Spleen (tissue), 11 donors: Measurements from ENCODE around the gene HSPB2. TPM values are rescaled to one million over a fixed set of nuclear protein-coding genes. Genes with fewer than 3 reads are reported as not detected.
A peak's percentile ranks its signal among the peaks of the same experiment; 100 is the strongest.

ENCODE experiments used
- DNase-seq: peaks from one replicate; pipeline ENCODE4 v3.0.0-alpha.2; 2020
- H3K27ac ChIP-seq, 8 donors: fragments of 200-600 bp; sonication (generic) in 7 of 8; 1 replicate in 4 of 8; 2 replicates in 4 of 8; pipeline versions ENCODE4 v1.5.0 to v1.8.0; 2016 to 2021; ENCODE audit warnings: inconsistent platforms in 4 of 8, mild to moderate bottlenecking in 4 of 8, moderate library complexity in 1 of 8
- H3K27me3 ChIP-seq, 7 donors: fragments of 200-600 bp; sonication (generic) in 6 of 7; replicated peaks in 1 of 7; 1 replicate in 4 of 7; 2 replicates in 3 of 7; pipeline versions ENCODE4 v1.5.0 to v1.8.0; 2016 to 2021; ENCODE audit warnings: inconsistent platforms in 3 of 7, mild to moderate bottlenecking in 1 of 7
- H3K36me3 ChIP-seq, 6 donors: fragments of 200-600 bp; sonication (generic) in 5 of 6; 1 replicate in 4 of 6; 2 replicates in 2 of 6; pipeline versions ENCODE4 v1.5.0 to v1.8.0; 2016 to 2021; ENCODE audit warnings: inconsistent platforms in 2 of 6
- H3K4me1 ChIP-seq, 6 donors: fragments of 200-600 bp; sonication (generic) in 5 of 6; 1 replicate in 3 of 6; 2 replicates in 3 of 6; pipeline versions ENCODE4 v1.5.0 to v1.8.0; 2016 to 2021; ENCODE audit warnings: inconsistent platforms in 3 of 6
- H3K4me3 ChIP-seq, 8 donors: fragments of 200-600 bp; sonication (generic) in 7 of 8; 1 replicate in 4 of 8; 2 replicates in 4 of 8; pipeline versions ENCODE4 v1.5.0 to v1.8.0; 2016 to 2021; ENCODE audit warnings: inconsistent platforms in 4 of 8, mild to moderate bottlenecking in 4 of 8, moderate library complexity in 2 of 8
- H3K9me3 ChIP-seq, 8 donors: fragments of 200-600 bp; sonication (generic) in 7 of 8; 1 replicate in 4 of 8; 2 replicates in 4 of 8; pipeline versions ENCODE4 v1.5.0 to v1.8.0; 2016 to 2021; ENCODE audit warnings: inconsistent platforms in 4 of 8
- CTCF ChIP-seq, 11 experiments: fragments of 200-600 bp in 7 of 11; fragments of 450-650 bp in 4 of 11; sonication (generic) in 4 of 11; IDR thresholded peaks in 8 of 11; conservative IDR thresholded peaks in 3 of 11; 1 replicate in 7 of 11; 2 replicates in 4 of 11; pipeline versions ENCODE4 v1.4.0 to v1.8.0; 2016 to 2021; ENCODE audit warnings: antibody characterized with exemption in 11 of 11, inconsistent platforms in 4 of 11, mild to moderate bottlenecking in 1 of 11
- POLR2A ChIP-seq, 3 donors: fragments of 450-650 bp; IDR thresholded peaks; one replicate each; pipeline ENCODE4 v1.5.1; 2017; ENCODE audit warnings: antibody characterized with exemption in 3 of 3, mild to moderate bottlenecking in 1 of 3
- POLR2AphosphoS5 ChIP-seq, 3 donors: sonication (generic); formaldehyde crosslinking; IDR thresholded peaks; one replicate each; pipeline ENCODE4 v1.5.1; 2017; ENCODE audit warnings: antibody characterized with exemption in 3 of 3
- WGBS, 5 donors: extraction: QIAGEN DNeasy Blood & Tissue Kit in 3 of 5; methylation state at CpG; one replicate each; pipeline versions ENCODE4 v1.1.5 to v1.1.7; 2013 to 2018; 5-methylcytosine and 5-hydroxymethylcytosine counted together
- intact Hi-C: fragments of 100-400 bp; cut with DNase I; formaldehyde crosslinking; loops from one replicate; pipeline ENCODE4 v1.15.0; 2023; ENCODE audit warnings: low total_unique reads
- polyA plus RNA-seq, 3 donors: library from polyadenylated mRNA; stranded (reverse); fragments of 200-250 nt; gene quantifications; one replicate each; pipeline ENCODE4 v1.2.1, GENCODE V29; 2013
- total RNA-seq, 7 donors: library from RNA; depleted of rRNA in 3 of 7; stranded (reverse); fragments of >200 nt in 3 of 7; fragmentation: NEBNext Ultra II Directional in 4 of 7; extraction: Animal tissue kit (Norgen Biotek cat#: 25700) in 4 of 7; gene quantifications; one replicate each; pipeline versions ENCODE4 v1.1.0 to v1.2.1, GENCODE V29; 2016 to 2021
- donor health status: healthy with polysubstance abuse.
- donor health status: DM: no; HTN: no; CAD: no; lungs with moderate emphysema.
- donor health status: DM: no; HTN: no; CAD: no.
- donor health status: Bipolar disorder and iron deficiency.
- donor health status: healthy.
- donor health status: DM: no; HTN: no; CAD: no.
- donor health status: DM: yes; HTN: yes; CAD: no.

The HSPB2 gene
- total and polyA plus RNA-seq, 10 donors, result 0.60 to 6.0 (median 1.8) TPM; not detected in 2

- TF ChIP-seq POLR2A (IDR thresholded peaks at IDR 0.05) (no peak), CTCF (IDR thresholded peaks at IDR 0.05 in 8 of 11, conservative IDR thresholded peaks at IDR 0.05 in 3 of 11) (no peak)
- H3K27me3 ChIP-seq, result peaks cover 0 to 4% (median 0%) of the 10 kb centered on the region in 7 donors
- 93 to 100% (median 94%) methylated on average over 1 of the region's 1 CpG for WGBS, 5 donors
- H3K4me3 ChIP-seq, result no peak overlapping the region
- DNase-seq, result no peak
- H3K9me3 ChIP-seq, result no peaks in the 10 kb centered on the region
- intact Hi-C loops, result loop anchor here (10.0 kb wide), 1 partner anchor 50 kb away; no protein-coding TSS in a partner anchor
- H3K4me1 ChIP-seq, result peaks cover 16 to 54% (median 44%) of the 10 kb centered on the region in 6 donors
- no peaks in the 10 kb centered on the region for H3K36me3 ChIP-seq
- no peak overlapping the region for H3K27ac ChIP-seq
These were observed 21.8 kb downstream of the HSPB2 start for GRCh38 chr11:111934306-111934705.

- no peak for DNase-seq
- intact Hi-C loops, result loop anchor here (10.0 kb wide), 1 partner anchor 49 kb away; no protein-coding TSS in a partner anchor
- no peak overlapping the region for H3K4me3 ChIP-seq
These were observed 22.9 kb downstream of the HSPB2 start for GRCh38 chr11:111935317-111936039.

GRCh38 chr11:111936040-111936540 is 23.6 kb downstream of the HSPB2 start:
- peaks cover 0 to 4% (median 0%) of the 10 kb centered on the region in 7 donors for H3K27me3 ChIP-seq
- peaks cover 16 to 54% (median 44%) of the 10 kb centered on the region in 6 donors for H3K4me1 ChIP-seq
- no peak for TF ChIP-seq POLR2AphosphoS5 (IDR thresholded peaks at IDR 0.05)
- TF ChIP-seq CTCF (IDR thresholded peaks at IDR 0.05 in 8 of 11, conservative IDR thresholded peaks at IDR 0.05 in 3 of 11), result no peak
- no peak for TF ChIP-seq POLR2A (IDR thresholded peaks at IDR 0.05)
- no peaks in the 10 kb centered on the region for H3K9me3 ChIP-seq
- intact Hi-C loops, result loop anchor here (10.0 kb wide), 1 partner anchor 49 kb away; no protein-coding TSS in a partner anchor
- peak overlapping the region in 5 of 8 donors; percentile 66 to 84 (median 81) for H3K4me3 ChIP-seq
- 46 to 64% (median 52%) methylated on average over 3 of the region's 3 CpGs for WGBS, 5 donors
- no peaks in the 10 kb centered on the region for H3K36me3 ChIP-seq
- no peak for DNase-seq
- no peak overlapping the region for H3K27ac ChIP-seq

More at GRCh38 chr11:111935317-111936039, 22.9 kb downstream of the HSPB2 start:
- no peak overlapping the region for H3K27ac ChIP-seq
- H3K27me3 ChIP-seq, result peaks cover 0 to 4% (median 0%) of the 10 kb centered on the region in 7 donors
- no peaks in the 10 kb centered on the region for H3K36me3 ChIP-seq
- TF ChIP-seq POLR2A (IDR thresholded peaks at IDR 0.05) (no peak), CTCF (IDR thresholded peaks at IDR 0.05 in 8 of 11, conservative IDR thresholded peaks at IDR 0.05 in 3 of 11) (no peak), POLR2AphosphoS5 (IDR thresholded peaks at IDR 0.05) (peak in 1 of 3 donors; percentile 10)
- H3K4me1 ChIP-seq, result peaks cover 16 to 54% (median 44%) of the 10 kb centered on the region in 6 donors
- H3K9me3 ChIP-seq, result no peaks in the 10 kb centered on the region
- WGBS, 5 donors, result 41 to 71% (median 49%) methylated on average over 4 of the region's 4 CpGs

- peak overlapping the region; percentile 53 to 84 (median 71) for H3K4me3 ChIP-seq
- H3K27ac ChIP-seq, result peak overlapping the region in 3 of 8 donors; percentile 13 to 39 (median 32)
- H3K27me3 ChIP-seq, result peaks cover 0 to 4% (median 0%) of the 10 kb centered on the region in 7 donors
- no peak for DNase-seq
- H3K4me1 ChIP-seq, result peaks cover 13 to 44% (median 37%) of the 10 kb centered on the region in 6 donors
- WGBS, 5 donors, result 12 to 22% (median 21%) methylated on average over 6 to 9 of the region's 9 CpGs
- intact Hi-C loops, result loop anchor here (10.0 kb wide), 1 partner anchor 47 kb away; no protein-coding TSS in a partner anchor
- no peaks in the 10 kb centered on the region for H3K36me3 ChIP-seq
- TF ChIP-seq POLR2A (IDR thresholded peaks at IDR 0.05) (no peak), CTCF (IDR thresholded peaks at IDR 0.05 in 8 of 11, conservative IDR thresholded peaks at IDR 0.05 in 3 of 11) (no peak), POLR2AphosphoS5 (IDR thresholded peaks at IDR 0.05) (no peak)
- no peaks in the 10 kb centered on the region for H3K9me3 ChIP-seq
These were observed 24.9 kb downstream of the HSPB2 start for GRCh38 chr11:111937461-111937769.
